ENCODE measurements around the gene RFT1.

- TF ChIP-seq CTCF (IDR thresholded peaks at IDR 0.05) (no peak), POLR2A (IDR thresholded peaks at IDR 0.05) (no peak)
Observed at GRCh38 chr3:53056442-53056841, 73.8 kb downstream of the RFT1 start.

Data from uterus (tissue), 2 donors.